Panc1 (cell line): ENCODE measurements around the gene C1orf141.

Experiments used
- POLR2AphosphoS5 ChIP-seq: IDR thresholded peaks from 2 replicates; pipeline ENCODE4 v1.6.1; 2012; ENCODE audit warnings: mild to moderate bottlenecking, low read depth, low read length, moderate library complexity
- REST ChIP-seq, 2 experiments: IDR thresholded peaks; 2 replicates each; pipeline ENCODE4 v1.6.1; 2011 to 2012; ENCODE audit warnings: low read depth in 2 of 2, control low read depth in 1 of 2, low read length in 1 of 2, mild to moderate bottlenecking in 1 of 2, moderate library complexity in 1 of 2; ENCODE audit not compliant: insufficient read depth in 1 of 2
- TCF7L2 ChIP-seq: IDR thresholded peaks from 2 replicates; pipeline ENCODE4 v1.6.1; 2011; ENCODE audit warnings: mild to moderate bottlenecking, low read depth, low read length, inconsistent platforms
- TF ChIP-seq, protein P1 (sequence below): fragments of 450-650 bp; IDR thresholded peaks from 2 replicates; pipeline ENCODE4 v1.5.1; 2017; ENCODE audit warnings: mild to moderate bottlenecking

DNA sequence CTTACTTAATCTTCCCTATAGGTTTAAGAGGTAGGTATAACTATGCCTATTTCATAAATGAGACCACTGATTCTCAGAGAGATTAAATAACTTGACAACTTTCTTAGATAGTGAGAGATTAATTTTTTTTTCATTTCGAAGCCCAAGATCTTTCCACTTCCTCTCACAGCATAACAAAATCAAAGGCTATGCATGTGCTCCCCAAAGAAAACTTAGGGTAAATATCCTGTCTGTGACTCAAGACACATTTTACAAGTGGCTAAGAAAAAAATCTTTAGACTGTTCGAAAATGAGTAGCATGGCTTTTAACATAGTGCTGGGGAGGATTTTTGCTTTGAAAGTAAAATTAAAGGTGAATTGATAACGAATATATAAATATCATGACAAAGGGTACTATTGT lies 8.2 kb upstream of the C1orf141 start:
- no peak for TF ChIP-seq REST (IDR thresholded peaks at IDR 0.05; ENCODE audit: insufficient read depth in 1 of 2, low read depth in 2 of 2, low read length in 1 of 2)
- no peak for TF ChIP-seq POLR2AphosphoS5
- TF ChIP-seq, protein P1, sequence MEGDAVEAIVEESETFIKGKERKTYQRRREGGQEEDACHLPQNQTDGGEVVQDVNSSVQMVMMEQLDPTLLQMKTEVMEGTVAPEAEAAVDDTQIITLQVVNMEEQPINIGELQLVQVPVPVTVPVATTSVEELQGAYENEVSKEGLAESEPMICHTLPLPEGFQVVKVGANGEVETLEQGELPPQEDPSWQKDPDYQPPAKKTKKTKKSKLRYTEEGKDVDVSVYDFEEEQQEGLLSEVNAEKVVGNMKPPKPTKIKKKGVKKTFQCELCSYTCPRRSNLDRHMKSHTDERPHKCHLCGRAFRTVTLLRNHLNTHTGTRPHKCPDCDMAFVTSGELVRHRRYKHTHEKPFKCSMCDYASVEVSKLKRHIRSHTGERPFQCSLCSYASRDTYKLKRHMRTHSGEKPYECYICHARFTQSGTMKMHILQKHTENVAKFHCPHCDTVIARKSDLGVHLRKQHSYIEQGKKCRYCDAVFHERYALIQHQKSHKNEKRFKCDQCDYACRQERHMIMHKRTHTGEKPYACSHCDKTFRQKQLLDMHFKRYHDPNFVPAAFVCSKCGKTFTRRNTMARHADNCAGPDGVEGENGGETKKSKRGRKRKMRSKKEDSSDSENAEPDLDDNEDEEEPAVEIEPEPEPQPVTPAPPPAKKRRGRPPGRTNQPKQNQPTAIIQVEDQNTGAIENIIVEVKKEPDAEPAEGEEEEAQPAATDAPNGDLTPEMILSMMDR: no peak
- no peak for TF ChIP-seq TCF7L2
